ENCODE measurements around the gene SDC1.

SDC1 gene

DNA sequence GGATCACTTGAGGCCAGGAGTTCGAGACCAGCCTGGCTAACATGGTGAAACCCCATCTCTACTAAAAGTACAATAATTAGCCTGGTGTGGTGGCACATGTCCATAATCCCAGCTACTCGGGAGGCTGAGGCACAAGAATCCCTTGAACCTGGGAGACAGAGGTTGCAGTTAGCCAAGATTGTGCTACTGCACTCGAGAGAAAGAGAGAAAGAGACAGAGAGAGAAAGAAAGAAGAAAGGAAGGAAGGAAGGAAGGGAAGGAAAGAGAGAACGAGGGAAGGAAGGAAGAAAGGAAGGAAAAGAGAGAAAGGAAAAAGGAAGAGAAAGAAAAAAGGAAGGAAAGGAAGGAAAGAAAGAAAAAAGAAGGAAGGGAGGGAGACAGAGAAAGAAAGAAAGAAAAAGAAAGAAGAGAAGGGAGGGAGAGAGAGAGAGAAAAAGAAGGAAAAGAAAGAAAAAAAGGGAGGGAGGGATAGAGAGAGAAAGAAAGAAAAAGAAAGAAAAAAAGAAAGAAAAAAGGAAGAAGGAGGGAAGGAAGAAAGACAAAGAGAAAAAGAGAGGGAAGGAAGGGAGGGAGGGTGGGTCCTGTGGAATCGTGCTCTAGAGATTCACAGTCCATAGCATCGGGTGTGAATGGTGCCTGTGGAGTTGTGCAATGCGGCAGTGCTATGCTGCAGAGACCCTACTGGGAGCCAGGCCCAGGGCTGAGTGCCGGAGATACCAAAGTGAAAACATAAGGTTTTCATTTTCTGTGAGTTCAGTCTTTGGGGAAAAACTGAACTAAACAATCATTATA, 4.6 kb upstream of the SDC1 start:
- no peak for DNase-seq (ENCODE audit: low read depth, low spot score)
- H3K4me1 ChIP-seq (ENCODE audit: control insufficient read depth, insufficient read depth, low read length), result peaks cover 7% of the 10 kb centered on the region; the same call in 1 of the 2 replicates
- no peak overlapping the region for H3K4me3 ChIP-seq (ENCODE audit: low read length)
- H3K27ac ChIP-seq (ENCODE audit: low read length), result no peak overlapping the region
- no peaks in the 10 kb centered on the region for H3K9me3 ChIP-seq (ENCODE audit: control insufficient read depth, insufficient read depth, low read length)
- no peaks in the 10 kb centered on the region for H3K36me3 ChIP-seq (ENCODE audit: control insufficient read depth, insufficient read depth, low read length)
- no CpG with 5 or more reads among the region's 8 CpGs for WGBS (ENCODE audit: insufficient coverage, insufficient read length)
- H3K27me3 ChIP-seq (ENCODE audit: control insufficient read depth, insufficient read depth, low read length), result no peaks in the 10 kb centered on the region

- no peaks in the 10 kb centered on the region for H3K9me3 ChIP-seq (ENCODE audit: control insufficient read depth, insufficient read depth, low read length)
- H3K36me3 ChIP-seq (ENCODE audit: control insufficient read depth, insufficient read depth, low read length), result no peaks in the 10 kb centered on the region
- no CpG with 5 or more reads among the region's 10 CpGs for WGBS (ENCODE audit: insufficient coverage, insufficient read length)
- DNase-seq (ENCODE audit: low read depth, low spot score), result no peak
- H3K27ac ChIP-seq (ENCODE audit: low read length), result no peak overlapping the region
- no peak overlapping the region for H3K4me3 ChIP-seq (ENCODE audit: low read length)
- H3K27me3 ChIP-seq (ENCODE audit: control insufficient read depth, insufficient read depth, low read length), result no peaks in the 10 kb centered on the region
- H3K4me1 ChIP-seq (ENCODE audit: control insufficient read depth, insufficient read depth, low read length), result peaks cover 8% of the 10 kb centered on the region; the same call in 1 of the 2 replicates
Observed at GRCh38 chr2:20227894-20228505, 3.1 kb upstream of the SDC1 start.

DNA sequence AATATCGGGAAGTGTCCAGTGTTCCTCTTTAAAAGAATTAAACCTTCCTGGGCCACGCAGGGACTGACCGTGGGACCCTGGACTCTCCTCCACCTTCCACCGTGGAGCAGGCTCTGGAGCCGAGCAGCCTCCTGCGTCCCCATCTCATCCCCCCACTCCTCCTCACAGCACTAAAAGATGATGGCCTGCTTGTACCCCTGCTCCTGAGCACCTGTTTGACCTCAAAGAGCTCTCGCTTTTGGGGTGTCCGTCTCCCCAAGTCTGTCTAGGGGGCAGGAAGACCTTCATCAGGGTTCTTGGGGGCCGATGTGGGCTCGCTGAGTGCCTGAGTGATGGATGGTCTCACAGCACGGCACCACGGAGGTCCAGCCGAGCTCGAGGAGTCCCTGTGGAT, 1.2 kb upstream of the SDC1 start:
- Histone ChIP-seq H3K4me1 (ENCODE audit: control insufficient read depth, insufficient read depth, low read length) (peaks cover 7% of the 10 kb centered on the region; the same call in 1 of the 2 replicates), H3K4me3 (ENCODE audit: low read length) (no peak overlapping the region), H3K9me3 (ENCODE audit: control insufficient read depth, insufficient read depth, low read length) (no peaks in the 10 kb centered on the region), H3K36me3 (ENCODE audit: control insufficient read depth, insufficient read depth, low read length) (no peaks in the 10 kb centered on the region), H3K27ac (ENCODE audit: low read length) (no peak overlapping the region), H3K27me3 (ENCODE audit: control insufficient read depth, insufficient read depth, low read length) (no peaks in the 10 kb centered on the region)
- DNase-seq (ENCODE audit: low read depth, low spot score), result no peak
- WGBS (ENCODE audit: insufficient coverage, insufficient read length), result no CpG with 5 or more reads among the region's 14 CpGs

GRCh38 chr2:20225294-20226151, 593 bp upstream of the SDC1 start:
- no peak for DNase-seq (ENCODE audit: low read depth, low spot score)
- no CpG with 5 or more reads among the region's 66 CpGs for WGBS (ENCODE audit: insufficient coverage, insufficient read length)
- no peaks in the 10 kb centered on the region for H3K27me3 ChIP-seq (ENCODE audit: control insufficient read depth, insufficient read depth, low read length)
- no peaks in the 10 kb centered on the region for H3K36me3 ChIP-seq (ENCODE audit: control insufficient read depth, insufficient read depth, low read length)
- no peaks in the 10 kb centered on the region for H3K9me3 ChIP-seq (ENCODE audit: control insufficient read depth, insufficient read depth, low read length)
- H3K4me1 ChIP-seq (ENCODE audit: control insufficient read depth, insufficient read depth, low read length), result peaks cover 7% of the 10 kb centered on the region; the same call in 1 of the 2 replicates
- H3K27ac ChIP-seq (ENCODE audit: low read length), result no peak overlapping the region
- H3K4me3 ChIP-seq (ENCODE audit: low read length), result peak overlapping the region; percentile 68; the same call in 1 of the 2 replicates

- H3K4me3 ChIP-seq (ENCODE audit: low read length), result peak overlapping the region; percentile 68
- no CpG with 5 or more reads among the region's 70 CpGs for WGBS (ENCODE audit: insufficient coverage, insufficient read length)
- H3K36me3 ChIP-seq (ENCODE audit: control insufficient read depth, insufficient read depth, low read length), result no peaks in the 10 kb centered on the region
- no peak for DNase-seq (ENCODE audit: low read depth, low spot score)
- no peak overlapping the region for H3K27ac ChIP-seq (ENCODE audit: low read length)
- peaks cover 7% of the 10 kb centered on the region; the same call in 1 of the 2 replicates for H3K4me1 ChIP-seq (ENCODE audit: control insufficient read depth, insufficient read depth, low read length)
- no peaks in the 10 kb centered on the region for H3K27me3 ChIP-seq (ENCODE audit: control insufficient read depth, insufficient read depth, low read length)
- no peaks in the 10 kb centered on the region for H3K9me3 ChIP-seq (ENCODE audit: control insufficient read depth, insufficient read depth, low read length)
Observed at GRCh38 chr2:20224164-20224715, 690 bp downstream of the SDC1 start.

DNA sequence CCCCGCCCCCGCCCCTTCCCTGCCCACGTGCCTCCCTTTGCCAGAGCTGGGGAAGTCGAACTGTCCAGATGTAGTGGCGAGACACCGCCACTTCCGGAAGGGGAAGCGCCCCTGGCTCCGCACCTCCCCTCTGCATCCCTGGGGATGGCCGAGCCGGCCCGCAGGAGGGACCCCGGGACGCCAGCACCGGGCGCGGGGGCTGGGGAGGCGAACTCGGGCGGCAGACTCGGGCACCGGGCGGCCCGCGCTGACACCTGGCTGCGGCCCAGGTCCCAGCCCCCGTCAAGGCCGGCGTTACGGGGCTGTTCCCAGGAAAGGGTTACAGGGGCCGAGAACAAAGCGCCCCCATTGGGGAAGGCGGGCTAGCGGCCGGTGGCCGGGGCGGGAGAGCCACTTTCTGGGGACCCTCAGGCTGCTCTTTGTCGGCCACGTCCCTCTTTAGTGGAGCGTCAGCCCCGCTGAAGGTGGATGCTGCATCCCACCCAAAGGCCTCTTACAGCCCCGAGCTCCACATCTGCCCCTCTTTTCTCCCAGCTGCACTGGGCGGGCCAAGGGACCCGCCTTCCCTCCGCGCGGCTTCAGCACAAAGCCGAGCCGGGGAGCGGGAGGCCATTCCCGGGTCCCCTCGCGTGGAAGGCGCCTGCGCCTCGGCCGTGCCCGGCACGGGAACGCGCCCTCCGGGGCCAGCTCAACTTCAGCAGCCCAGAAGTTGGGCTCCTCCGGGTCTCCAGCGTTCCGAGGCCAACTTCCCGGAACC, 1.3 kb downstream of the SDC1 start:
- Histone ChIP-seq H3K27ac (ENCODE audit: low read length) (no peak overlapping the region), H3K4me3 (ENCODE audit: low read length) (peak overlapping the region; percentile 68), H3K27me3 (ENCODE audit: control insufficient read depth, insufficient read depth, low read length) (no peaks in the 10 kb centered on the region), H3K36me3 (ENCODE audit: control insufficient read depth, insufficient read depth, low read length) (no peaks in the 10 kb centered on the region), H3K9me3 (ENCODE audit: control insufficient read depth, insufficient read depth, low read length) (no peaks in the 10 kb centered on the region), H3K4me1 (ENCODE audit: control insufficient read depth, insufficient read depth, low read length) (peaks cover 7% of the 10 kb centered on the region; the same call in 1 of the 2 replicates)
- no peak for DNase-seq (ENCODE audit: low read depth, low spot score)
- no CpG with 5 or more reads among the region's 66 CpGs for WGBS (ENCODE audit: insufficient coverage, insufficient read length)

- no peak for DNase-seq (ENCODE audit: low read depth, low spot score)
- Histone ChIP-seq H3K36me3 (ENCODE audit: control insufficient read depth, insufficient read depth, low read length) (no peaks in the 10 kb centered on the region), H3K27me3 (ENCODE audit: control insufficient read depth, insufficient read depth, low read length) (no peaks in the 10 kb centered on the region), H3K4me1 (ENCODE audit: control insufficient read depth, insufficient read depth, low read length) (peaks cover 7% of the 10 kb centered on the region; the same call in 1 of the 2 replicates), H3K4me3 (ENCODE audit: low read length) (peak overlapping the region; percentile 68; the same call in 1 of the 2 replicates), H3K27ac (ENCODE audit: low read length) (no peak overlapping the region), H3K9me3 (ENCODE audit: control insufficient read depth, insufficient read depth, low read length) (no peaks in the 10 kb centered on the region)
- WGBS (ENCODE audit: insufficient coverage, insufficient read length), result no CpG with 5 or more reads among the region's 21 CpGs
Observed at GRCh38 chr2:20222769-20223406, 2.0 kb downstream of the SDC1 start.

DNA sequence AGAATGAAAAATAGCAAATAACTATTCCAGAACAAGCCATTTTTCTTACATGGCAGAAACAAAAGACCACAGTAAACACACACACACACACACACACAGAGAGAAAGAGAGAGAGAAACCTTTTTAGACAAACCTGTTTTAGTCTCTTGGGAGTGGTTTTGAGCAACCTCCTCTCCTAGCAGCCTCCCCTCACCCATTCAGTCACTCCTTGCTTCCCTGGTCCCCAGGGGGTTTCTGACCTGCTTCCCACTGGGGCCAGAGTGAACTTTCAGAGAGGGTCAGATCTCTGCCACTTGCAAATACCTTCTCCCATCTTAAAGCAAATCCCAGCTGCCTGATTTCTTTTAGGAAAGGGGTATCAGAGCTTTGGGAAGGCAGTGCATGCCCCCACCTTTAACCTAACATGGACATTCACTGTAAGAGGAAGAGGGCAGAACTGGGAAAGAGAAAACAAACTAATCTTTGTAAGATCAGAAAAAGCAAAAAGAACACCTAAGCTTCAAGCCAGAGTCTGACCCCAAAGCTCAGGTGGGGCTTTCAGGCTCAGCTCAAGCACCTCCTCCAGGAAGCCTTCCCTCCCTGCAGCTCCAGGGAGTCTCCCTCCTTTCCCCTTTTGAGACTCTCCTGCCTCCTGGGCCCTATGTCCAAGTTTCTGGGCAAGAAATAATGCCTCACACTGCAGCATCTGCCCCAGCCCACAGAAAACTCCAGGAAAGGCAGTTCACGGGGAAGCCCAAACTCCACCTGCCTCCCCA, 2.7 kb downstream of the SDC1 start:
- no peak overlapping the region for H3K27ac ChIP-seq (ENCODE audit: low read length)
- H3K27me3 ChIP-seq (ENCODE audit: control insufficient read depth, insufficient read depth, low read length), result no peaks in the 10 kb centered on the region
- WGBS (ENCODE audit: insufficient coverage, insufficient read length), result no CpG with 5 or more reads among the region's 1 CpG
- no peak overlapping the region for H3K4me3 ChIP-seq (ENCODE audit: low read length)
- peaks cover 7% of the 10 kb centered on the region for H3K4me1 ChIP-seq (ENCODE audit: control insufficient read depth, insufficient read depth, low read length)
- H3K36me3 ChIP-seq (ENCODE audit: control insufficient read depth, insufficient read depth, low read length), result no peaks in the 10 kb centered on the region
- no peak for DNase-seq (ENCODE audit: low read depth, low spot score)
- no peaks in the 10 kb centered on the region for H3K9me3 ChIP-seq (ENCODE audit: control insufficient read depth, insufficient read depth, low read length)

- H3K4me3 ChIP-seq (ENCODE audit: low read length), result no peak overlapping the region
- H3K9me3 ChIP-seq (ENCODE audit: control insufficient read depth, insufficient read depth, low read length), result no peaks in the 10 kb centered on the region
- no peak overlapping the region for H3K27ac ChIP-seq (ENCODE audit: low read length)
- H3K27me3 ChIP-seq (ENCODE audit: control insufficient read depth, insufficient read depth, low read length), result no peaks in the 10 kb centered on the region
- H3K36me3 ChIP-seq (ENCODE audit: control insufficient read depth, insufficient read depth, low read length), result no peaks in the 10 kb centered on the region
- no CpG with 5 or more reads among the region's 3 CpGs for WGBS (ENCODE audit: insufficient coverage, insufficient read length)
- no peak for DNase-seq (ENCODE audit: low read depth, low spot score)
- peaks cover 7% of the 10 kb centered on the region for H3K4me1 ChIP-seq (ENCODE audit: control insufficient read depth, insufficient read depth, low read length)
Observed at GRCh38 chr2:20221555-20221973, 3.4 kb downstream of the SDC1 start.

Measured in iPS DF 6.9 (cell line).